Stimulated activated CD8-positive, alpha-beta memory T cell treated with anti-CD3 and anti-CD28 coated beads, Interleukin-2, amount 100 ng/mL, for 1 hour (primary cell): ENCODE measurements around the gene BICC1.

Source experiments
- DNase-seq, 2 donors: peaks; one replicate each; pipeline ENCODE4 v3.0.0-alpha.2; 2020; ENCODE audit warnings: low read depth in 2 of 2

The BICC1 gene

GRCh38 chr10:58516119-58516518, 3.4 kb downstream of the BICC1 start:
- DNase-seq = no peak

GRCh38 chr10:58516671-58517070, 4.0 kb downstream of the BICC1 start:
- no peak for DNase-seq

- no peak for DNase-seq
Observed at GRCh38 chr10:58517081-58517480, 4.4 kb downstream of the BICC1 start.

- no peak for DNase-seq
Observed at GRCh38 chr10:58517491-58518355, 5.1 kb downstream of the BICC1 start.

GRCh38 chr10:58518775-58519174, 6.1 kb downstream of the BICC1 start:
- no peak for DNase-seq

GRCh38 chr10:58529077-58529728, 16.5 kb downstream of the BICC1 start:
- no peak for DNase-seq

GRCh38 chr10:58531084-58531695, 18.5 kb downstream of the BICC1 start:
- no peak for DNase-seq

GRCh38 chr10:58535311-58535710, 22.6 kb downstream of the BICC1 start:
- no peak for DNase-seq

- DNase-seq = no peak
Observed at GRCh38 chr10:58543141-58543540, 30.5 kb downstream of the BICC1 start.

- no peak for DNase-seq
Observed at GRCh38 chr10:58544135-58544534, 31.5 kb downstream of the BICC1 start.

GRCh38 chr10:58545427-58545826, 32.8 kb downstream of the BICC1 start:
- DNase-seq = no peak

GRCh38 chr10:58546137-58546536, 33.5 kb downstream of the BICC1 start:
- no peak for DNase-seq

GRCh38 chr10:58546722-58547445, 34.2 kb downstream of the BICC1 start:
- no peak for DNase-seq

GRCh38 chr10:58547963-58548362, 35.3 kb downstream of the BICC1 start:
- no peak for DNase-seq

GRCh38 chr10:58554316-58554715, 41.6 kb downstream of the BICC1 start:
- DNase-seq = no peak

- no peak for DNase-seq
Observed at GRCh38 chr10:58555170-58555929, 42.7 kb downstream of the BICC1 start.

- DNase-seq = no peak
Observed at GRCh38 chr10:58555930-58556311, 43.2 kb downstream of the BICC1 start.

GRCh38 chr10:58556516-58557165, 44.0 kb downstream of the BICC1 start:
- no peak for DNase-seq

- DNase-seq = no peak
Observed at GRCh38 chr10:58557714-58558113, 45.0 kb downstream of the BICC1 start.

GRCh38 chr10:58560068-58560467, 47.4 kb downstream of the BICC1 start:
- no peak for DNase-seq

GRCh38 chr10:58565271-58565670, 52.6 kb downstream of the BICC1 start:
- no peak for DNase-seq
